ENCODE measurements around the gene NHERF1. TPM values are rescaled to one million over a fixed set of nuclear protein-coding genes. Genes with fewer than 3 reads are reported as not detected.

The NHERF1 gene
- total and polyA plus RNA-seq, 2 donors (not counting 3 experiments of a cell fraction or from before 2014, with no cell fraction given), result 24.4 to 26.9 TPM

- Histone ChIP-seq H2AFZ (ENCODE audit: low read depth, low read length) (no peak overlapping the region), H3K9me3 (replicated peaks; ENCODE audit: control insufficient read depth, insufficient read depth, low read length) (no peaks in the 10 kb centered on the region), H3K27me3 (ENCODE audit: control insufficient read depth in 2 of 2, insufficient read depth in 2 of 2, low read length in 2 of 2) (no peaks in the 10 kb centered on the region), H3K27ac (ENCODE audit: insufficient read depth, low read depth, low read length) (no peak overlapping the region), H3K4me2 (ENCODE audit: insufficient read depth, low read length) (no peak overlapping the region), H3K79me2 (ENCODE audit: control insufficient read depth, insufficient read depth, low read length) (peaks cover 10% of the 10 kb centered on the region), H3K9me1 (replicated peaks; ENCODE audit: control insufficient read depth, extremely low read depth, insufficient read depth, low read length) (no peaks in the 10 kb centered on the region), H4K20me1 (replicated peaks; ENCODE audit: control insufficient read depth, extremely low read depth, insufficient read depth, low read length) (no peaks in the 10 kb centered on the region), H3K4me1 (ENCODE audit: control insufficient read depth, extremely low read depth, insufficient read depth, low read length) (no peaks in the 10 kb centered on the region), H3K36me3 (ENCODE audit: control insufficient read depth in 2 of 2, extremely low read depth in 1 of 2, insufficient read depth in 2 of 2, low read length in 2 of 2) (peaks cover 3 to 32% of the 10 kb centered on the region in 2 experiments), H3K4me3 (replicated peaks in 1 of 3; ENCODE audit: insufficient read depth in 1 of 3, low read depth in 1 of 3, low read length in 3 of 3) (no peak overlapping the region), H3K9ac (replicated peaks; ENCODE audit: extremely low read depth, insufficient read depth, low read length) (no peak overlapping the region)
- ChIA-PET CTCF (interaction anchor here (0.6 to 4.1 kb wide), 18 partner anchors 9 to 113 kb away, joined by 3 to 84 read pairs (median 4); no protein-coding TSS in a partner anchor), POLR2A (interaction anchor here (0.9 kb wide), 1 partner anchor 8 kb away, joined by 3 read pairs; no protein-coding TSS in a partner anchor)
- TF ChIP-seq CTCF (IDR thresholded peaks at IDR 0.05; ENCODE audit: extremely low read depth in 1 of 2, insufficient read depth in 1 of 2, low read depth in 1 of 2, low read length in 2 of 2), result peak; percentile 66 to 76
- no peak for TF ChIP-seq JUN (IDR thresholded peaks at IDR 0.05; ENCODE audit: borderline replicate concordance, insufficient read depth, insufficient read length, low read depth)
- intact Hi-C loops (cut with micrococcal nuclease) (loop anchor here (1.0 kb wide), 3 partner anchors 22 to 113 kb away; partner anchors contain the start of gene NHERF1), dilution Hi-C loops (cut with MboI; ENCODE audit: extremely low pct_ligation_motif_present, low sequenced_read_pairs) (no loop called here)
- peak; percentile 43 for DNase-seq (ENCODE audit: low read depth, low spot score)
- BruUV-seq (replicated peaks), result no TSS peak
- FAIRE-seq, result no peak
Measured at GRCh38 chr17:74770498-74771318, 22.3 kb downstream of the NHERF1 start.
